ENCODE measurements around the gene TUSC2.
"Not testable (repeated sequence)": the region's sequence is repeated elsewhere in the genome, so short reads cannot be mapped to it uniquely, and the experiment has no call there.

The TUSC2 gene

GRCh38 chr3:50317300-50317699 is 10.7 kb downstream of the TUSC2 start:
- DNase-seq (ENCODE audit: low spot score), result no peak

DNA sequence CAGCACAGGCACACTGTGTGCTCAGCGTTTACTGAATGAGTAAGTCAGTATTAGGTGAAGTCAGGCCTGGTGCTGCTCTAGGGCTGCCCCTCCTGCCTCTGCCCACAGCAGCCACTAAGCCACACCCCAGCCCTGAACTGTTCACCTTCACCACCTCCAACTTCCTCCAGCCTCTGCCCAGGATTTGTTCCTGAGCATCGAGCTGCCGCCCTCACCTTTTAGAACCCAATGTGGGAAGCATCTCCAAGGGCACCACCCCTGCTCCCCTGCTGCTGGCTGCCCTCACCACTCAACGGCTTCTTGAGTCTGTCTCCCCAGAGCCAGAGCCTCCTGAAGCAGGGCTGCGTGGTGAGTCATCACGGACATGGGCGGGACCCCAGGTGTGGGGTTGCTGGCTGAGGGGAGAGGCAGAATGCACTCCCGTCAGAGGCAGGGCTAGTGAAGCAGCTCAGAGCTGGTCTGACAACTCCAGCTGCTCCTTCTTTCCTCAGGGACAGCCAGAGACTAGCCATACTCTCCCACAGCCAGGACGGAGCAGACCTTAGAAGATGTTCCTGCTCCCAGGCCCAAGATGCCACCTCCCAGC is 11.3 kb downstream of the TUSC2 start:
- peak; percentile 87 for DNase-seq (ENCODE audit: low spot score)

GRCh38 chr3:50314816-50315215 is 13.2 kb downstream of the TUSC2 start:
- DNase-seq (ENCODE audit: low spot score), result no peak

DNA sequence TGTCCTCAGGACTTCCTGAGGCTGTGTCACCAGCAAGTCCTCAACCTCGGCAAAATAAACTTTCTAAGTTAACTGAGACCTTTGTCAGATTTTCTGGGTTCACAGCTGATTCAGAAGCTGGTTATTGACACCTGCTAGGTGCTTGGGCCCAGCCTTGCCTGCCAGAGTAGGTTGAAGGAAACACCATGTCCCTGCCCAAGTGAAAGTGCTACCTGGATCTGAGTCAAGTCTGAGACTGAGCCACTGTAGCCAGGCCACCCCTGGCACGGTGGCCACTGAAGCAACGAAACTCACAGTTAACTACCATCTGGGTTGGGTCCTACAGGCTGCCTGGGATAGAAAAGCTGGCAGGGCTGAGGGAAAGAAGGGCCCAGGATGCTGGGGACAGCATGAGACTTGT is 13.7 kb downstream of the TUSC2 start:
- DNase-seq (ENCODE audit: low spot score), result no peak

DNA sequence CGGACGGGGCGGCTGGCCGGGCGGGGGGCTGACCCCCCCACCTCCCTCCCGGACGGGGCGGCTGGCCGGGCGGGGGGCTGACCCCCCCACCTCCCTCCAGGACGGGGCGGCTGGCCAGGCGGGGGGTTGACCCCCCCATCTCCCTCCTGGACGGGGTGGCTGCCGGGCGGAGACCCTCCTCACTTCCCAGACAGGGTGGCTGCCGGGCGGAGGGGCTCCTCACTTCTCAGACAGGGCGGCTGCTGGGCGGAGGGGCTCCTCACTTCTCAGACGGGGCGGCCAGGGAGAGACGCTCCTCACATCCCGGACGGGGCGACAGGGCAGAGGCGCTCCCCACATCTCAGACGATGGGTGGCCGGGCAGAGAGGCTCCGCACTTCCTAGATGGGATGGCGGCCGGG is 16.0 kb downstream of the TUSC2 start:
- not testable (repeated sequence) for DNase-seq (ENCODE audit: low spot score)

- no peak for DNase-seq (ENCODE audit: low spot score)
These were observed 23.4 kb downstream of the TUSC2 start for GRCh38 chr3:50304601-50305000.

DNA sequence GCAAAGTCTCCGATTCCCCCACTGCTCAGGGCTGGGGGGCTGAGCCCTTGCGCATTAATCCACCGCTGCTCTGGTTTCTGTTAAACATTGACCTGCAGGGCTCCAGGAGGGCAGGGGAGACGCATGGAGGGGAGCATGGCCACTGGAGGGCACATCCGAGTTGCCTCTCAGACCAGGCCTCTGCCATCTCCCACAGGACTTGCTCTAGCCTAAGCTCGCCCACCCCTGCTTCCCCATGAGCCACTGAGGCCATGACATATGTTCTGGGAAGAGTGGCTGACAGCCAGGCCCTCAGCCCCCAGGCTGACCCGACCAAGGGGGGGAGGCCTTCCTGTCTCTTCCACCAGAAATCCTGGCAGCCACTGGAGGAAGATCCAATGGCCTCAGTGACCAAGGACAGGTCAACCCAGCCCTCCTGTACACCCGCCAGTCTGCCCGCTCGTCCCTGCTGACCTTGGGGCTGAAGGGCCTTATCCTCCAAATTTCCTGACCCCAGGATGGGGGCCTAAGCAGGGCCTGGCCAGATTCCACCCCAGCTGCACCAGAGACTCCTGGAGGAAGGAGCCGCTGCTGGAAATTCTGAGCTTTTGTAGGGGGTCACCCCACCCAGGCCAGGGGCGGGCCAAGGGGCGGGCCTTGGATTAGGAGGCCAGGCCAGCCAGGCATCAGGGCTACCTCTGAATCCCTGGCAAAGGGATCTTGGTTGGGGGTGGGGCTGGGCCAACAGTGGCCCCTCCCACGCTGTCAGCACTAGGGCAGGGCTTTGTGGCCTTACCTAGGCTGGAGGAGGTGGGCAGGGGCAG is 24.8 kb downstream of the TUSC2 start, which contains the start of gene HYAL1:
Gene HYAL1, minus strand, starts transcription at position 562 of the 803 bp plus-strand sequence. CDS start 618 bp downstream, outside the sequence.
- no peak for DNase-seq (ENCODE audit: low spot score)

DNA sequence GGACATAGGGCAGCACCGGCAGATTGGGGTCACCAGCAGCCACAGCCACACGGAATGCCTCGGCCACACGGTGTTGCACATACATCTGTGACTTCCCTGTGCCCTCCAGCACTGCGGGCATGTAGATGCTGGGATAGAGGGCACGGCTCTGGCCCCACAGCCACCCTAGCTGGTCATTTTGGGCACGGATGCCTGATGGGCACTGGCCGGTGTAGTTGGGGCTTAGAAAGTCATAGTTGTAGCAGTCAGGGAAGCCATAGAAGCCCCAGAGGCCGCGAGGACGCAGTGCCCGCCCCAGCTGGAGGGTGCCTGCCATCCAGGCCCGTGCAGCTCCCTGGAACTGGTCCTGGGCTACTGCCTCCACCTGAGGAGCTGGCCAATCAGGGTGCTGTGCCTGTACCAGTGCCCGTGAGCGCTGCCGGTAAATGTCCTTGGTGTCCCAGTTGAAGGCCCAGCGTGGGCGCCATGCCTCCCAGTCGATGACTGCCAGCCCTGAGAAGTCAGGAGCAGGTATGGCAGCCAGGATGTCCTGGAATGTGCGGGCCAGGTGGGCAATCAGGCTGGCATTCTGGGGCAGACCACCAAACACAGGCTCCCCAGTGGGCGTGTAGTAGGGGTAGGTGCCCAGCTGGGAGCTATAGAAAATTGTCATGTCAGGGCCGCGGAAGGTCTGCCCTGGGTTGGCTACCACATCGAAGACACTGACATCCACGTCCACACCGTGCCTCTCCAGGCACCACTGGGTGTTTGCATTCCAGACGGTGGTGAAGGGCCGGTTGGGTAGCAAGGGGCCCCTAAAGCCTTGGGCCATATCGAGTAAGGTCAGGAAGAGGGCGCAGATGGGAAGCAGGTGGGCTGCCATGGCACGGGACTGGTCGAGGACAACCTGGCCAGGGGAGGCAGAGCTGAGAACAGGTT is 25.7 kb downstream of the TUSC2 start:
- DNase-seq (ENCODE audit: low spot score), result no peak

DNA sequence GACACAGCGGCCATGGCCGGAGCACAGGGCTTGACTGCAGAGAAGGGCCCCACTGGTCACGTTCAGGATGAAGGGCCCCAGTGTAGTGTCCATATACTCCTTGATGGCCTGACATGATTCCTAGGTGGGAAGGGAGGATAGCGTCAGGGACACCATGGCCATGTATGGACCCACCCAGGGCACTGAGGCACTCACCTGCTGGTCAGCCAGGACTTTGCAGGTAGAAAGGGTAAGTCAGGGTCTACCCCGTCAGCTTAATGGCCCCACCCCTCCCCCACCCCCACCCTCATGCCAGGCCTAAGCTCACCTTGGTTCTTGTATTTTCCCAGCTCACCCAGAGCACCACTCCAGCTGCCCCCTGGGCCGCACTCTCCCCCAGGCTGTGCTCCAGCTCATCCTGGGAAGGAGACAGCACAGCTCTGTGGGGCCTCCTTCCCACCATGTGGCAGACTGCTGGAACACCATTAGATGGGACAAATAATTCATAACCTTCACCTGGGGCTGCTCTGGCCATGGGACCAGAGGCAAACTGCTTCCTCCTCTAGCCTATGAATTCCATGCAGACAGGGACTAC is 27.3 kb downstream of the TUSC2 start:
- DNase-seq (ENCODE audit: low spot score), result no peak

GRCh38 chr3:50299929-50300680 is 27.9 kb downstream of the TUSC2 start:
- no peak for DNase-seq (ENCODE audit: low spot score)

DNA sequence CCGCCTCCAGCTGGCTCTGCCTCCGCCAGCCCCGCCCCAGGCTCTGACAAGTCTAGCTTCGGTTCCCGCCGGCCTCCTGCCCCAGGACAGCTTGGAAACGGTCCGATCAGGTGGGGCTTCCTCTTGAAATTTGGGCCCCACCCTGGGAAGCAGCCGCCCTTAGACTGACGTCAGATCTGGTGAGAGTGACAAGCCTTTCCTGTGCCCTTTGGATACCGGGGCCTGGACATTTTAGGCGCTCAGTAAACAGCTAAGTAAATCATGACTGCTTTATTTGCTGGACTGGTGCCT is 28.4 kb downstream of the TUSC2 start:
- DNase-seq (ENCODE audit: low spot score), result no peak

GRCh38 chr3:50298836-50299637 is 29.0 kb downstream of the TUSC2 start, which contains the start of the genes HYAL3 and NAA80:
TSS of gene HYAL3 (minus strand) at chr3:50299405. CDS start at chr3:50295602, 3,803 bp downstream.
TSS of gene NAA80 (minus strand) at chr3:50299405. CDS start at chr3:50297463, 1,942 bp downstream.
- peak; percentile 99 for DNase-seq (ENCODE audit: low spot score)

DNA sequence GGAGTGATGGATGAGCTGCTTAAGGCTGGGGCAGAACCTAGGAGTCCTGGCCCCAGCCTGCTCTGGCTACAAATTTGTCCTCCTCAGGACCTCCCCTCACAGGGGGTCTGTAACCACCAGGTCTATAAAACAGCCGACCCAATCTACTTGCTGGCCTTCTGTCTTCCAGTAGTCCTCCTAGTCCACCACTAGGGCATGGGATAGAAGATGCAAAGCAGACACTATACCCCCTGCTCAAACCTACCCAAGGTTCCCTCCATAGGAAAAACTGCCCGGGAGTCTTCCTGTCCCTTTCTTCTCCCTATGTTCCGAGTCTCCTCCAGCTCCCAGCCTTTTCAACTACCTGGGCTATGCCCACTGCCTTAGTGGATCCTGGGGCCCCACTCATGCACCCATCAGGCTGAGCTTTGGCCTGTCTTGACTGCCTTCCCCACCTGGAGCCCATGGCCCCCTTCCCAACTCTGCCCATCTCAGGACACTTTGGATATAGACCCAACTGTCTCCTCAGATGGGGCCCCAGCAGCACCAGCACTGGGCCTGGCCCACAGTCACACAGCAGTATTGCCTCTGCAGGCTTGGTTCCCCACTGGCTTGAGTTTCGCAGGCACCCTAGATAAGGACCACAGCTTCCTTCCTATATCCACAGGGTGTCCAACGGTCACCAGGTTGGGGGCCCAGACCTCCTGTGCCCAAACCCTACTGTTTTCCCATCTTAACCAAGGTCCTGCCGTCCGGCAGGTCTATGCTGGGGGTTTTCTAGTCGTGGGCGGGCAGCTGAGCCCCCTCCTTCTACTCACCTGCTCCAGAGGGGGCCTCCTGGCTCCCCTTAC is 29.9 kb downstream of the TUSC2 start:
- DNase-seq (ENCODE audit: low spot score), result no peak

DNA sequence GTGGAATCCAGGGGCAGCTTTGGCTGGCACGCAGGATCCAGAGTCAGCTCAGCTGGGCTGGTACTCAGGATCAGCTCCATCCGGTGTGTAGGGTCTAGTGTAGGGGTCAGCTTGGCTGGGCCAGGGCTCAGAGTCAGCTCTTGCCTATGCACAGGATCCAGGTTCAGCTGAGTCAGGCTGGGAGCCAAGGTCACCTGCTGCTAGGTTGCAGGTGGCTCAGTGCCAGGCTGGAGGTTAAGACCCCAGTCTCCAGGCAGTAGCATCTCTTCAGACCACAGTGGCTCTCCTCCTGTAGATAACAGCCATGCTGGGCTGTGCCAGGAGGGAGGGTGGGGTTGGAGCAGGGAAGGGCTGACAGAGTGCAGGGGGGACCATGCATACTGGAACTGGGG is 30.6 kb downstream of the TUSC2 start:
- DNase-seq (ENCODE audit: low spot score), result no peak

DNA sequence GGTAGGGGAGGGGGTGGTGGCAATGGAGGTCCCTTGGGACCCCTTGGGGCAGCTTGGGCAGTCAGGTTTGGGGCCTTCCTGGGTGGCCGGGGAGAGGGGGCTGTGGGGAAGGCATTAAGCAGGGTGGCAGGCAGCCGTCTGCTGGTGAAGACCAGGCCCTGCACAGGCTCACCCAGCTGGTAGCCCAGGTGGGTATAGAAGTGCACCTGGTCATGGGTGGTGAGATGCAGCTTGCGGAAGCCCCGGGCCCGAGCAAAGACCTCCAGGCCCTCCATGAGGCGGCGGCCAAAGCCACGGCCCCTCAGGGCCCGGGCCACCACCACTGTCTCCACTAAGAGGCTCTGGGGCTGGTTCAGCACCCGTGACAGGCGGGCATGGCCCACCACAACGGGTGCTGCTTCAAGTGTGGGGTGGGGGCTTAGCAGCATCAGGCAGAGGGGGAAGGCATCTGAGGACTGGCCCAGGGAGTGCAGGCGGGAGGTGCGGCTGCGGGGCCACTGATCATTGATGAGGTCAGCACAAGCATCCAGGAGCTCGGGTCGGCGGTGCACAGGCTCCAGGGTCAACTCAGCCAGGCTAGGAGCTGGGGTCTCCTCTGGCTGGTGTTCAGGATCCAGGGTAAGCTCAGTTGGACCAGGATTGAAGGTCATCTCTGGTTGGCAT is 31.2 kb downstream of the TUSC2 start:
- DNase-seq (ENCODE audit: low spot score), result no peak

- DNase-seq (ENCODE audit: low spot score), result no peak
These were observed 32.2 kb downstream of the TUSC2 start for GRCh38 chr3:50295553-50296431.

DNA sequence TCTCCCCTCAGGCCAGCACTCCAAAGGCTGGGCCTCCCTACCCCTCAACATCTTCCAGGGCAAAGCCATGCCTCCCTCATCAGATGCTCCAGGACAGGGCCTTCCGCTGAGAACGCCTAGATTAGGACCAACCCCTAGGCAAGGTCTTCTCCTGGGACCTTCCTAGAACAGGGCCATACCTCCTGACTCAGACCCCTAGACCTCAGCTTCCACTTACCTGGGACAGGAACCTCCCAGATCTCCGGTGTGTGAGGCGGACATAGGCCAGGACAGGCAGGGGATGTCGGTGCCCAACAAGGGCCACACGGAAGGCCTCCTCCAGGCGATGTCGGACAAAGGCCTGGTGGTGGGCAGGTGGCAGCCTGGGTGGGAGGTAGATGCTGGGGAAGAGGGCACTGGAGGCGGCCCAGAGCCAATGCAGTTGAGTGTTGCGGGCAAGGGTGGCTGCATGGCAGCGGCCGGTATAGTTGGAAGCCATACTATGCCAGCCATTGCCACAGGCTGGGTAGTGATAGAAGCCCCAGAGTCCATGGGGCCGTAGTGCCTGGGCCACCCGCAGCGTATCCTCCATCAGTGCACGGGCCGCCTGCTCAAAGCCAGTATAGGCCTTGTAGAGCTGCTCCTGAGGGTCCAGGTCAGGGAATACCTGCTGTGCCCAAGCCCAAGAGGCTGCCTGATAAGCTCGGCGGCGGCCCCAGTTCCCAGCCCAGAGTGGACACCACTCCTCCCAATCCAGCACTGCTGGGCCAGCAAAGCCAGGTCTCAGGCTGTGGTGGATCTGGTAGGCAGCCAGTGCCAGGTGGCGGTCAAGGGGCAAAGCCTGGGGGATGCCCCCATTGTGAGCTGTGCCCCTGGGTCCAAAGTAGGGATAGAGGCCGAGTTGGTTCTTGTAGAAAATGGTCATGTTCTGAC is 33.3 kb downstream of the TUSC2 start:
- DNase-seq (ENCODE audit: low spot score), result no peak
